Measurements from ENCODE around the gene MSL2. TPM values are rescaled to one million over a fixed set of nuclear protein-coding genes. Genes with fewer than 3 reads are reported as not detected.

MSL2 gene, protein sequence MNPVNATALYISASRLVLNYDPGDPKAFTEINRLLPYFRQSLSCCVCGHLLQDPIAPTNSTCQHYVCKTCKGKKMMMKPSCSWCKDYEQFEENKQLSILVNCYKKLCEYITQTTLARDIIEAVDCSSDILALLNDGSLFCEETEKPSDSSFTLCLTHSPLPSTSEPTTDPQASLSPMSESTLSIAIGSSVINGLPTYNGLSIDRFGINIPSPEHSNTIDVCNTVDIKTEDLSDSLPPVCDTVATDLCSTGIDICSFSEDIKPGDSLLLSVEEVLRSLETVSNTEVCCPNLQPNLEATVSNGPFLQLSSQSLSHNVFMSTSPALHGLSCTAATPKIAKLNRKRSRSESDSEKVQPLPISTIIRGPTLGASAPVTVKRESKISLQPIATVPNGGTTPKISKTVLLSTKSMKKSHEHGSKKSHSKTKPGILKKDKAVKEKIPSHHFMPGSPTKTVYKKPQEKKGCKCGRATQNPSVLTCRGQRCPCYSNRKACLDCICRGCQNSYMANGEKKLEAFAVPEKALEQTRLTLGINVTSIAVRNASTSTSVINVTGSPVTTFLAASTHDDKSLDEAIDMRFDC
- 2.2 and 2.4 TPM in 2 replicates for polyA plus RNA-seq (2012; rRNA removed)
- 3.7 TPM in 2 replicates for polyA plus RNA-seq (2012; cell fraction: cytosol; rRNA removed)
- polyA plus RNA-seq (2012; cell fraction: nucleus; rRNA removed): 1.9 and 2.4 TPM in 2 replicates

DNA sequence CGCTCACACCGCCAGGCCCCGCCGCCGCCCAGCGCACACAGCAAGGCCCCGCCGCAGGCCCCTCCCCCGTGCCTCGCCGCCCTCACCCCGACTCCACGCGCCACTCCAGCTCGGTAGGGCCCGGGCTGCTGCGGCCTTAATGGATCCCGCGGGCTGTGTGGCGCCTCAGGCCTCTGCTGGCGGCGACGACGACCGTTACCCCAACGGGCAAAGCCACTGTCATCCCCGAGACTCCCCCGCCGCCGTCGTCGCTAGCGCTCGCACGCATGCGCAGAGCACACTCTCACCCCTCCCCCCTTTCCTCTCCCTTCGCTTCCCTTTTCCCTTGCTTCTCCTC, at the start of gene MSL2:
MSL2 (minus strand) TSS at position 272 of the 337 bp plus-strand sequence. CDS start 1,222 bp downstream, outside the sequence.
- TF ChIP-seq TAF1 (IDR thresholded peaks at IDR 0.05; ENCODE audit: borderline replicate concordance, low read depth, low read length) (peak; percentile 18; the same call in 1 of the 2 replicates), NFIC (IDR thresholded peaks at IDR 0.05; ENCODE audit: borderline replicate concordance) (no peak; the same call in 1 of the 2 replicates)
- peak within 1 kb of the TSS; percentile 82 to 83 for H3K4me3 ChIP-seq (ENCODE audit: low read depth in 2 of 2, low read length in 1 of 2)
- no peaks in the 10 kb centered on the region; the same call in 1 of the 2 replicates for H3K9me3 ChIP-seq
- WGBS (ENCODE audit: low lambda C conversion rate): 3% methylated on average over 12 of the region's 37 CpGs
- peak within 1 kb of the TSS; percentile 98 to 99 for H3K27ac ChIP-seq (ENCODE audit: low read depth in 2 of 2, low read length in 1 of 2)
- peak within 1 kb of the TSS; percentile 98 for H3K9ac ChIP-seq
- no peak for DNase-seq
- peaks cover 43% of the 10 kb centered on the region for H4K20me1 ChIP-seq (ENCODE audit: insufficient read depth)
- peaks cover 19% of the 10 kb centered on the region for H3F3A ChIP-seq (replicated peaks; ENCODE audit: insufficient read depth)
- H3K9me2 ChIP-seq: no peaks in the 10 kb centered on the region
- peaks cover 8 to 17% of the 10 kb centered on the region in 2 experiments; a peak in 3 of 4 replicates for H3K4me1 ChIP-seq (ENCODE audit: control insufficient read depth in 1 of 2, insufficient read depth in 2 of 2, low read depth in 1 of 2, low read length in 1 of 2)
- H3K27me3 ChIP-seq (ENCODE audit: insufficient read depth): no peaks in the 10 kb centered on the region
- peaks cover 0 to 9% of the 10 kb centered on the region in 2 experiments for H3K36me3 ChIP-seq (replicated peaks in 1 of 2; ENCODE audit: control insufficient read depth in 1 of 2, insufficient read depth in 2 of 2, low read length in 1 of 2)
- POLR2A ChIA-PET: interaction anchor here (0.6 to 1.6 kb wide), 10 partner anchors 10 to 818 kb away, joined by 3 to 21 read pairs (median 4); partner anchors contain the start of genes NCK1, SLC35G2 and STAG1
- H2AFZ ChIP-seq (ENCODE audit: low read depth): peak within 1 kb of the TSS; percentile 73
- peaks cover 46% of the 10 kb centered on the region for H3K79me2 ChIP-seq (ENCODE audit: insufficient read depth)
- peak within 1 kb of the TSS; percentile 84 for H3K4me2 ChIP-seq
- CTCF ChIA-PET: interaction anchor here (0.6 to 2.6 kb wide), 4 partner anchors 54 to 557 kb away, joined by 3 to 13 read pairs (median 3); partner anchors contain the start of genes PCCB and STAG1

DNA sequence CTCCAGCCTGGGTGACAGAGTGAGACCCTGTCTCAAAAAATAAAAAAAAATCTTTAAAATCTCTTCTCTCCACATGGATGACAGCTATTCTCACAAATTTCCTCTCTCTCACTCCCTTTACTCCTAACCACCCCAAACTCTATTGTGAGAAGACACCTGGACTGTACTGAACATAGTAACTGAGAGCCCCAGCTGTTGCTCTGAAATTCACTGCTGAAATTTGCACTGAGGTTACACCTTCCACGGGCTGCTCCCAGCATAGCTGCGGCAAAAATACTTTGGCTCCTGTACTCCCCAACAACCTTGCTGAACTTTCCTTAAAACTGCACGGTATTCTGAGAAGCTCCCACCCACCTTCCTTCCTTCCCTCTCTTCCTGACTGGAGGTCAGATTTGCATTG, 49.6 kb upstream of the MSL2 start:
- Histone ChIP-seq H3K4me3 (ENCODE audit: low read depth in 2 of 2, low read length in 1 of 2) (no peak overlapping the region), H3K4me2 (no peak overlapping the region), H3K9me3 (no peaks in the 10 kb centered on the region), H3K27me3 (ENCODE audit: insufficient read depth) (peaks cover 6% of the 10 kb centered on the region; the same call in 1 of the 2 replicates), H3K4me1 (ENCODE audit: control insufficient read depth in 1 of 2, insufficient read depth in 2 of 2, low read depth in 1 of 2, low read length in 1 of 2) (no peaks in the 10 kb centered on the region), H3K36me3 (replicated peaks in 1 of 2; ENCODE audit: control insufficient read depth in 1 of 2, insufficient read depth in 2 of 2, low read length in 1 of 2) (no peaks in the 10 kb centered on the region), H3K9me2 (no peaks in the 10 kb centered on the region), H2AFZ (ENCODE audit: low read depth) (no peak overlapping the region), H3K9ac (no peak overlapping the region), H3F3A (replicated peaks; ENCODE audit: insufficient read depth) (peaks cover 6% of the 10 kb centered on the region), H4K20me1 (ENCODE audit: insufficient read depth) (no peaks in the 10 kb centered on the region), H3K27ac (ENCODE audit: low read depth in 2 of 2, low read length in 1 of 2) (no peak overlapping the region), H3K79me2 (ENCODE audit: insufficient read depth) (peaks cover under 1% of the 10 kb centered on the region; the same call in 1 of the 2 replicates)
- POLR2A ChIA-PET: no interaction called here
- no peak for DNase-seq
- 49% methylated on average over 3 of the region's 3 CpGs for WGBS (ENCODE audit: low lambda C conversion rate)
- no peak for TF ChIP-seq JUND (IDR thresholded peaks at IDR 0.05)
- TF ChIP-seq EZH2phosphoT487 (IDR thresholded peaks at IDR 0.05; ENCODE audit: borderline replicate concordance, low read depth): no peak
- no peak for TF ChIP-seq RXRA (IDR thresholded peaks at IDR 0.05; ENCODE audit: borderline replicate concordance, low read depth)
- TF ChIP-seq TEAD4 (IDR thresholded peaks at IDR 0.05; ENCODE audit: borderline replicate concordance, insufficient read depth): no peak
- TF ChIP-seq FOXJ3 (CRISPR knock-in tag; IDR thresholded peaks at IDR 0.05): no peak
- TF ChIP-seq MXI1 (IDR thresholded peaks at IDR 0.05; ENCODE audit: low read depth, low read length): no peak
- TF ChIP-seq RCOR1 (IDR thresholded peaks at IDR 0.05; ENCODE audit: low read length): no peak
- no peak for TF ChIP-seq ELF1 (IDR thresholded peaks at IDR 0.05)
- CTCF ChIA-PET: interaction anchor here (2.9 kb wide), 1 partner anchor 507 kb away, joined by 8 read pairs; the partner anchor contains the start of gene STAG1
